HCT116 (cell line): ENCODE data around the gene LOXHD1. TPM values are rescaled to one million over a fixed set of nuclear protein-coding genes. Genes with fewer than 3 reads are reported as not detected.

Source experiments
- ATAC-seq: fragments of 200-7000 bp; cut with Tn5 transposase; 2 replicates; pipeline ENCODE4 v1.9.1; 2020; ENCODE audit warnings: mild to moderate bottlenecking, moderate library complexity
- BruUV-seq: library from RNA; stranded (reverse); fragments of 400-500 nt; replicated peaks from 2 replicates; lab custom pipeline; 2021; lab: Mats Ljungman, UMichigan
- CTCF ChIA-PET: fragments of 300-600 bp; sonication (Branson Sonifier 250); formaldehyde crosslinking; loops from one replicate; lab custom pipeline; 2021; ENCODE audit warnings: antibody characterized with exemption; lab: Charles Lee
- POLR2A ChIA-PET: fragments of 300-600, 350-600 bp; sonication (Branson Sonifier 250); formaldehyde crosslinking; loops from one replicate; lab custom pipeline; 2021; ENCODE audit warnings: antibody characterized with exemption; lab: Charles Lee
- RAD21 ChIA-PET, 2 experiments: fragments of 300-600 bp; sonication (Branson Sonifier 250); formaldehyde crosslinking; loops; one replicate each; lab custom pipeline; 2023; ENCODE audit warnings: low total read pairs in 2 of 2; ENCODE audit not compliant: uncharacterized antibody in 2 of 2, unreplicated experiment in 2 of 2, low non-redundant PET in 1 of 2; lab: Charles Lee
- DNase-seq: peaks from one replicate; pipeline ENCODE4 v3.0.0-alpha.2; 2010; ENCODE audit warnings: low read depth, low spot score
- H2AFZ ChIP-seq: fragments of 200-600 bp; shearing (Covaris generic), sonication (generic); 2 replicates; pipeline ENCODE4 v1.6.1; 2017; ENCODE audit warnings: low read depth, mixed run types, mixed read lengths, antibody characterized with exemption, low read length; ENCODE audit not compliant: poor library complexity, severe bottlenecking
- H3K27ac ChIP-seq: 2 replicates; pipeline ENCODE4 v1.5.1; 2012; ENCODE audit warnings: low read depth, low read length
- H3K27me3 ChIP-seq: fragments of 200-600 bp; sonication (generic); 2 replicates; pipeline ENCODE4 v1.6.1; 2016; ENCODE audit warnings: mixed run types, low read length, mixed read lengths; ENCODE audit not compliant: insufficient read depth
- H3K36me3 ChIP-seq, 2 experiments: fragments of 200-500 bp in 1 of 2; fragments of 200-600 bp in 1 of 2; sonication (Bioruptor generic) in 1 of 2; sonication (generic) in 1 of 2; 2 replicates each; pipeline versions ENCODE4 v1.5.1 to v1.6.1; 2014 to 2016; ENCODE audit warnings: low read length in 2 of 2, inconsistent platforms in 1 of 2, mixed read lengths in 1 of 2, mixed run types in 1 of 2; ENCODE audit not compliant: insufficient read depth in 2 of 2, control insufficient read depth in 1 of 2
- H3K4me1 ChIP-seq, 2 experiments: fragments of 200-600 bp in 1 of 2; sonication (generic) in 1 of 2; 2 replicates each; pipeline versions ENCODE4 v1.5.1 to v1.6.1; 2012 to 2017; ENCODE audit warnings: low read length in 2 of 2, inconsistent platforms in 1 of 2, mild to moderate bottlenecking in 1 of 2, mixed read lengths in 1 of 2, mixed run types in 1 of 2, moderate library complexity in 1 of 2; ENCODE audit not compliant: insufficient read depth in 2 of 2, control insufficient read depth in 1 of 2
- H3K4me2 ChIP-seq: fragments of 200-600 bp; sonication (generic); 2 replicates; pipeline ENCODE4 v1.6.1; 2017; ENCODE audit warnings: mixed run types, low read length, mixed read lengths
- H3K4me3 ChIP-seq, 2 experiments: fragments of 200-600 bp in 1 of 2; sonication (generic) in 1 of 2; replicated peaks in 1 of 2; 2 replicates each; pipeline ENCODE4 v1.5.1; 2011 to 2016; ENCODE audit warnings: low read length in 2 of 2, control low read depth in 1 of 2, low read depth in 1 of 2, mild to moderate bottlenecking in 1 of 2, mixed read lengths in 1 of 2, mixed run types in 1 of 2
- H3K79me2 ChIP-seq: fragments of 200-600 bp; sonication (generic); 2 replicates; pipeline ENCODE4 v1.6.1; 2017; ENCODE audit warnings: mild to moderate bottlenecking, mixed run types, low read length, moderate library complexity, mixed read lengths; ENCODE audit not compliant: insufficient read depth
- H3K9ac ChIP-seq: fragments of 200-600 bp; sonication (generic); 2 replicates; pipeline ENCODE4 v1.6.1; 2016; ENCODE audit warnings: low read length, mixed read lengths
- H3K9me2 ChIP-seq: fragments of 200-600 bp; sonication (generic), shearing (Covaris generic); 2 replicates; pipeline ENCODE4 v1.6.1; 2017; ENCODE audit warnings: mixed run types, mild to moderate bottlenecking, moderate library complexity; ENCODE audit not compliant: insufficient read depth
- H3K9me3 ChIP-seq, 2 experiments: fragments of 200-500 bp in 1 of 2; fragments of 200-600 bp in 1 of 2; sonication (Bioruptor generic) in 1 of 2; sonication (generic) in 1 of 2; 2 replicates each; pipeline ENCODE4 v1.6.1; 2014 to 2017; ENCODE audit warnings: low read length in 2 of 2, mixed read lengths in 2 of 2, inconsistent platforms in 1 of 2, low read depth in 1 of 2, mild to moderate bottlenecking in 1 of 2, mixed run types in 1 of 2, moderate library complexity in 1 of 2; ENCODE audit not compliant: control insufficient read depth in 1 of 2, insufficient read depth in 1 of 2
- H4K20me1 ChIP-seq: fragments of 200-600 bp; sonication (generic), shearing (Covaris generic); 2 replicates; pipeline ENCODE4 v1.6.1; 2017; ENCODE audit warnings: mixed run types, mild to moderate bottlenecking, moderate library complexity; ENCODE audit not compliant: insufficient read depth
- CBX3 ChIP-seq: IDR thresholded peaks from 2 replicates; pipeline ENCODE4 v1.6.1; 2012; ENCODE audit warnings: low read depth
- CEBPB ChIP-seq: IDR thresholded peaks from 2 replicates; pipeline ENCODE4 v1.6.1; 2012; ENCODE audit warnings: low read depth
- ELF1 ChIP-seq: IDR thresholded peaks from 2 replicates; pipeline ENCODE4 v1.6.1; 2012; ENCODE audit warnings: low read depth, borderline replicate concordance
- EZH2 ChIP-seq: fragments of 200-600 bp; sonication (generic); IDR thresholded peaks from 2 replicates; pipeline ENCODE4 v1.6.1; 2017; ENCODE audit warnings: antibody characterized with exemption, mixed run types
- POLR2A ChIP-seq: IDR thresholded peaks from 2 replicates; pipeline ENCODE4 v1.7.0; 2011; ENCODE audit warnings: borderline replicate concordance; ENCODE audit not compliant: insufficient read depth, insufficient read length; ENCODE audit errors: extremely low read depth
- TCF7L2 ChIP-seq: IDR thresholded peaks from 2 replicates; pipeline ENCODE4 v1.7.0; 2011; ENCODE audit warnings: borderline replicate concordance, inconsistent platforms; ENCODE audit not compliant: insufficient read depth, insufficient read length; ENCODE audit errors: extremely low read depth
- YY1 ChIP-seq: IDR thresholded peaks from 2 replicates; pipeline ENCODE4 v1.6.1; 2011; ENCODE audit warnings: low read length, low read depth, moderate library complexity, mild to moderate bottlenecking; ENCODE audit not compliant: insufficient replicate concordance; ENCODE audit errors: extremely low read depth
- ZNF274 ChIP-seq: fragments of 200-500 bp; sonication (Bioruptor generic); IDR thresholded peaks from 2 replicates; pipeline ENCODE4 v1.6.1; 2014; ENCODE audit warnings: mild to moderate bottlenecking, low read depth, low read length, inconsistent platforms
- intact Hi-C: fragments of 100-400 bp; cut with micrococcal nuclease; formaldehyde crosslinking; loops from 2 replicates; pipeline ENCODE4 v1.10.0; 2022
- total RNA-seq: library from RNA; stranded (reverse); gene quantifications from one replicate; pipeline ENCODE4 v1.2.1, GENCODE V29; 2021; ENCODE audit not compliant: unreplicated experiment
- TF ChIP-seq, protein P1 (sequence below): IDR thresholded peaks from 2 replicates; pipeline ENCODE4 v1.6.1; 2012; ENCODE audit warnings: low read depth

LOXHD1 gene
- total RNA-seq, 1 experiment from 2014 or later = not detected

DNA sequence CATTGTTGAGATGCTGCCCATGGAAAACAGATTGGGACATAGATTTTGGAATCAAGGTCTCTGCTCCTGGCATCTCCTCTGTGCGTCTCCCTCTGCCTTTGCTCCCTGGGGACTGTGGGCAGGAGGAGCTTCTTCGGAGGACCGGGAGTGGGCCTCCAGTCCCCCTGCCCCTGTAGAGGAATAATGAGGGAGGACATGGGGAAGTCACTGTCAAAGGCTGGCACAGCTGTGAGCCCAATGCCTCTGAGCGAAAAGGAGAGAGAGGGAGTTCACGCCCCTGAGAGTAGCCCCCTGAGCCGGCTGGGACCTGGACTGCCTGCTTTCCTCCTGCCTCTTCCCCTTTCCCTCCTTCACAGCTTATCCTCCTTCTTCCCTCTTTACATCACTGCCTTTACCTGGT is 195.0 kb downstream of the LOXHD1 start (continued):
- TF ChIP-seq, protein P1, sequence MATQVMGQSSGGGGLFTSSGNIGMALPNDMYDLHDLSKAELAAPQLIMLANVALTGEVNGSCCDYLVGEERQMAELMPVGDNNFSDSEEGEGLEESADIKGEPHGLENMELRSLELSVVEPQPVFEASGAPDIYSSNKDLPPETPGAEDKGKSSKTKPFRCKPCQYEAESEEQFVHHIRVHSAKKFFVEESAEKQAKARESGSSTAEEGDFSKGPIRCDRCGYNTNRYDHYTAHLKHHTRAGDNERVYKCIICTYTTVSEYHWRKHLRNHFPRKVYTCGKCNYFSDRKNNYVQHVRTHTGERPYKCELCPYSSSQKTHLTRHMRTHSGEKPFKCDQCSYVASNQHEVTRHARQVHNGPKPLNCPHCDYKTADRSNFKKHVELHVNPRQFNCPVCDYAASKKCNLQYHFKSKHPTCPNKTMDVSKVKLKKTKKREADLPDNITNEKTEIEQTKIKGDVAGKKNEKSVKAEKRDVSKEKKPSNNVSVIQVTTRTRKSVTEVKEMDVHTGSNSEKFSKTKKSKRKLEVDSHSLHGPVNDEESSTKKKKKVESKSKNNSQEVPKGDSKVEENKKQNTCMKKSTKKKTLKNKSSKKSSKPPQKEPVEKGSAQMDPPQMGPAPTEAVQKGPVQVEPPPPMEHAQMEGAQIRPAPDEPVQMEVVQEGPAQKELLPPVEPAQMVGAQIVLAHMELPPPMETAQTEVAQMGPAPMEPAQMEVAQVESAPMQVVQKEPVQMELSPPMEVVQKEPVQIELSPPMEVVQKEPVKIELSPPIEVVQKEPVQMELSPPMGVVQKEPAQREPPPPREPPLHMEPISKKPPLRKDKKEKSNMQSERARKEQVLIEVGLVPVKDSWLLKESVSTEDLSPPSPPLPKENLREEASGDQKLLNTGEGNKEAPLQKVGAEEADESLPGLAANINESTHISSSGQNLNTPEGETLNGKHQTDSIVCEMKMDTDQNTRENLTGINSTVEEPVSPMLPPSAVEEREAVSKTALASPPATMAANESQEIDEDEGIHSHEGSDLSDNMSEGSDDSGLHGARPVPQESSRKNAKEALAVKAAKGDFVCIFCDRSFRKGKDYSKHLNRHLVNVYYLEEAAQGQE = no peak
- no peak for TF ChIP-seq TCF7L2
- TF ChIP-seq EZH2 = no peak
- TF ChIP-seq CEBPB = no peak
- TF ChIP-seq ELF1 = no peak
- no peak for TF ChIP-seq POLR2A

DNA sequence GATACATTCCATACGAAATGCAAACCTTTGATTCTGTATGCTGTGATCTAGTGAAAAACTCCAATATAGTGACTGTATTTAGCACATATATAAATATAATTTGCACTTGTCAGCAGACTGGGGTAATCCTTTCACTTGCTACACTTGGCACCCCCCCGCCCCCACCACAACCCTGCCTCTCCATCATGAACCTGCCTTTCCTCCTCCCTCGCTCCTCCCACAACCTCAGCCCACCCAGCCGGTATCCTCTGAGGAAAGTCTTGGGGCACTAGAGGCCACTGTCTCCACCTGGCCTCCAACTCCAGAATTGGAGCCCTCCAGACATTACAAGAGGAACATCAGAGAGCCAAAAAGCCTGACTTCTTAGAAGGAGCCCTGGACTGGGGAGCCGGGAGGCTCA is 196.3 kb downstream of the LOXHD1 start:
- TF ChIP-seq TCF7L2 = no peak
- TF ChIP-seq, protein P1 = no peak
- TF ChIP-seq EZH2 = no peak
- no peak for TF ChIP-seq YY1
- TF ChIP-seq ZNF274 = no peak
- no peak for TF ChIP-seq CBX3
- TF ChIP-seq, all 23 proteins: peak for 0
- no peaks in the 10 kb centered on the region for H3K9me2 ChIP-seq

More for the DNA sequence above, 196.3 kb downstream of the LOXHD1 start:
- intact Hi-C loops = no loop called here
- Histone ChIP-seq H4K20me1 (no peaks in the 10 kb centered on the region), H3K27me3 (peaks cover 7% of the 10 kb centered on the region), H3K27ac (no peak overlapping the region), H3K4me3 (no peak overlapping the region), H2AFZ (no peak overlapping the region), H3K9me3 (no peaks in the 10 kb centered on the region), H3K4me2 (no peak overlapping the region), H3K9ac (no peak overlapping the region), H3K36me3 (no peaks in the 10 kb centered on the region), H3K79me2 (no peaks in the 10 kb centered on the region), H3K4me1 (no peaks in the 10 kb centered on the region)
- no peak for DNase-seq
- ChIA-PET RAD21 (no interaction called here), CTCF (no interaction called here), POLR2A (no interaction called here)
- no TSS peak for BruUV-seq
- no peak for ATAC-seq
